ENCODE results near the gene CFAP92.
A peak's percentile ranks its signal among the peaks of the same experiment; 100 is the strongest.
"Not testable (repeated sequence)": the region's sequence is repeated elsewhere in the genome, so short reads cannot be mapped to it uniquely, and the experiment has no call there.

CFAP92 gene

DNA sequence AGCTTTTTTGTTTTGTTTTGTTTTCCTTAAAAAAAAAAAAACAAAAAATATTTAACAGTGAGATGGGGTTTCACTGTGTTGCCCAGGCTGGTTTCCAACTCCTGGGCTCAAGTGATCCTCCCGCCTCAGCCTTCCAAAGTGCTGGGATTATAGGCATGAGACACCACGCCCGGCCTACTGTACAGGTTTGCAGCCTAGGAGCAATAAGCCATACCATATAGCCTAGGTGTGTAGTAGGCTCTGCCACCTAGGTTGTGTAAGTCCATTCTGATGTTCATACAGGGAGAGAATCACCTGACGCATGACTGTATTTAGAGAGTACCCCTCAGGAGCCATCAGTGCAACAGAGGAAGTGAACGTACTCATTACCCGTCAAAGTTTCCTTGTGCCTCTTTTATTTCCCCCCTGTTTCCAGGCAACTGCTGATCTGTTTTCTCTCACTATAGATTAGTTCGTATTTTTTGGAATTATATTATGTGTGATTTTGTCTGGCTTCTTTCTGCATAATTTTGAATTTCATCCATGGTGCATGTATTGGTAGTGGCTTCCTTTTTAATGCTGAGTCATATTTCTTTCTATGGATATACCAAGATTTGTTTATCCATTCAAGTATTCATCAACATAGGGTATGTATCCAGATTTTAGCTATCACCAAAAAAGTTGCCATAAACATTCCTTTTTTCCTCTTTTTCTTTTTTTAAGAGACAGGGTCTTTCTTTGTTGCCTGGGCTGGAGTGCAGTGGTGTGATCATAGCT is 104.6 kb downstream of the CFAP92 start:
- DNase-seq = no peak

DNA sequence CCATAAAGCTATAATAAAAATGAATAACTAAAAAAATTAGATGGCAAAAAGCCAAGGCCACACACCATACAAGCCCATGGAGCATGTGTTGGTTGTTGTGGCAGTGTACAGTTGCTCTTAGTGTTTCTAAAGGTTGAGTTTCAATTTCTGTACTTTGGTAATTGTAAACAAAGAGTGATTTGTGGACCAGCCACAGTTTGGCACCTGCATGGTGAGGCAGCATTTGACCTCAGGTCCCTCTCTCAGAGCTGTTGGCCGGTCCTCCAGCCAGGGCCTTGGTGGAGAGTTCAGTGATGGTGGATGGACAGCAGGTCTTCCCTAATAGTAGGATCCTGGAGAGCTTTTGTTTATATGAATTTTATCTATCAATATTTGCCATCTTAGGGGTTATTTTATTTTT is 108.9 kb downstream of the CFAP92 start:
- DNase-seq = no peak

DNA sequence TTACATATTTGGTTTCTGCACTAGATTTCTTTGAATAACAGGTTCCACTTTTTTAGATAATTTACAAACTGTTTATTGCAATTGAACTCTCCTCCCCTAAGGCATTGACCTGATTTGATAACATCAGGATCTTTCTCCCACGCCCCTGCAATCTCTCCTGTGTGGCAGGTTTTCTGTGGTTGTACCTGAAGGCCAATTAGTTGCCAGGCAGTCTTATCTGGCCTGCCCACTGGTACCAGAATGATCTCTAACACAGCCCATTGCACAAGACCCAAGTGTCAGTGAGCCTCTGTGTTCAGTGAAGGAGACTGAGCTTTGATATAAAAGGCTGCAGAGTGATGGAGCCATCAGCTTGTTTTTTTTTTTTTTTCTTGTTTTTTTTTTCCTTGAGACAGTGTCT is 111.2 kb downstream of the CFAP92 start:
- no peak for DNase-seq

DNA sequence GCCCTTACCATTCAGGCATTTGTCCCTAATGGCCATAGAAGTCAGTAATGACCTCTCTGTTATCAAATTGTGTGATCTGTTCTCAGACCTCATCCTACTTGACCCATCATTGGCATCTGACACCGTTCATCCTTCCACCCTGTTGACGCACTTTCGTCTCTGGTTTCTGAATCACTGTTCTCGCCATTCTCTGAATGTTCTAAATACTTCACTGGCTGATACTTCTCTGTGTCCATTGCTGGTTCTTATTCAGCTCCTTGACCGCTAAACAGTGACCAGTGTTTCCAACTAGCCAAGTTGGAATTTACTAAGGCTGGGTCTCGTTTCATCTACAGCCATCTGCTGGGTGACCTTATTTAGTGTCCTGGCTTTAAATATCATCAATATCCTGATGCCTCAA is 112.3 kb downstream of the CFAP92 start:
- no peak for DNase-seq

DNA sequence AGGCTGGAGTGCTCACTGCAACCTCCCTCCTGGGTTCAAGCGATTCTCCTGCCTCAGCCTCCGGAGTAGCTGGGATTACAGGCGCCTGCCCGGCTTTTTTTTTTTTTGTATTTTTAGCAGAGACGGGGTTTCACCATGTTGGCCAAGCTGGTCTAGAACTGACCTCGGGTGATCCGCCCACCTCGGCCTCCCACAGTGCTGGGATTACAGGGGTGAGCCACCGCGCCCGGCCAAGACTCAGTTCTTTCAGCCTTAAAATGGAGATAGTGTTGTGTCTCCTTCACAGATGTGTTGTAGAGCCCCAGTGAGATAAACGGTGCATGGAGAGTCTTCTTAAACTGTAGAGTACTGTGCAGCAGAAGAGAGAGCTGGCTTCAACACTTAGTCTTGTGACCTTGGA is 113.4 kb downstream of the CFAP92 start:
- not testable (repeated sequence) for DNase-seq

DNA sequence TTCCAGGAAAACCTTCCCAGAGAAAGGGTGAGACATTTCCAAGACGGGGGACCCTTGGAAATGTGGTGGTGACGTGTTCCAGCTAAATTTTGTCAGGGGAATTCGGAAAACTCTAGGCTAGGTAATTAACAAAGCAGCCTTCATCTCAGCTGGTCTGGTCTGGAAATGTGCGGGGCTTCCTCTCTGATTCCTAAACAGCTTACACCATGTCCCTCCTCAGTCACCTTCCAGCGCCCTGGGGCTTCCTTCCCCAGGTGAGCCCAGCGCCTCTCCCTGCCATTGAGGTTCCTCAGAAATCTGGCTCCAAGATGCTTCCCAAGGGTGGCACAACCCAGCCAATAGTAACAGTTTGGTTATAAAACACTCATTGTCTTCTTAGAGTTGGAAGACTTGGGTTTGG is 113.9 kb downstream of the CFAP92 start:
- no peak for DNase-seq

DNA sequence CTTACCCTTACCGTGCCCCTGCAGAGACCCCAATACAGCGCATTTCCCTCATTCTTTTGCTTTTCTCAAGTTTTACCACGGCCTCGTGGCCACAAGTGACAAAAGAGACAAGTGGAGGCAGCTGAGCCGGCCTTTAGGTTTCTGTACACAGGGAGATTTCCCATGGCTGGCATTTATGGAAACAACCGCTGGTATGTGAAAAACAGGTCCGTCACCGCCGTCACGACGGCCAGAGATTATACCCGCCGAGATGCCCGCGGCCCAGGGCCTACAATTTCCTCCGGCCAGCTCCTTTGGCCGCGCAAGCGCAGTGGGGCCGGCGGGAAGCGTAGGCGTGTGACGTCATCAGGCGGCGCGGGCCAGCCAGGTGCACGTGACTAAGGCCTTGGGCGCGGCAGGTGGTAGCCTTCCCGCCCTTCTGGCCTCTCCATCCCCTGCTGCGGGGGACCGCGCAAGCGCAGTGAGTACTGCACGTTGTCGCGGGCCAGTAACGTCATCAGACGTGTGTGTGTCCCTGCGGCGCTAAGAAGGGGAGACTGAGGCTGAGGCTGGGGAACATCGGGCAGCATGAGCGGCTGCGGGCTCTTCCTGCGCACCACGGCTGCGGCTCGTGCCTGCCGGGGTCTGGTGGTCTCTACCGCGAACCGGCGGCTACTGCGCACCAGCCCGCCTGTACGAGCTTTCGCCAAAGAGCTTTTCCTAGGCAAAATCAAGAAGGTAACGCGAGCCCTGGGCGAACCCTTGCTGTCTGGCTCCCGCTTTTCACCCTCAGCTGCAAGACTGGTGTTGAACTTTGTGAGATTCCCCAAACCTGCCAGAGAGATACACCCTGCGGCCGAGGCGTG is 114.5 kb downstream of the CFAP92 start, which contains the start of gene ACAD9:
ACAD9 (plus strand) TSS at position 496 of the 845 bp plus-strand sequence; CDS start at position 568, 72 bp downstream.
- peak; percentile 93 to 95 for DNase-seq

DNA sequence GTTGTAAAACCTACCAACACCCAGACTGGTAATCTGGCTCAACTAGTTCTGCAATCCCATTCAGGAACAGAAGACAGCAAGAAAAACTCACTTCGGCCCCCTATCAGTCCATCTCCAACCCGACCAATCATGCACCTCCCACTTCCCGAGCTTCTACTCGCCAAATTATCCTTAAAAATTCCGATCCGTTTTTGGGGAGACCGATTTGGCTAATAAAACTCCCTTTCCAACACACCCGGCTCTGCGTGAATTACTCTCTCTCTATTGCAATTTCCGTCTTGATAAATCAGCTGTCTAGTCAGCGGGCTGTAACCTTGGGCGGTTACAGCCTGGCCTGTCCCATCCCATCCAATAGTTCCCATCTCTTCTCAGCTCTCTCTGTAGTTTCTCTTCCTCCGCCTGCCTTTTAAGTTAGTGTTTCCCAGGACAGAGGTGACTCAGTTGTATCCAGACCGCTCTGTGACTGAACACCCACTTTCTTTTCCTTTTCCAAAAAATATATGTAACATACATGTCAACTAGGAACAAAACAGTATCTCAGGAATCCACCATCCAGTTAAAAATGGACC is 115.2 kb downstream of the CFAP92 start:
- no peak for DNase-seq

DNA sequence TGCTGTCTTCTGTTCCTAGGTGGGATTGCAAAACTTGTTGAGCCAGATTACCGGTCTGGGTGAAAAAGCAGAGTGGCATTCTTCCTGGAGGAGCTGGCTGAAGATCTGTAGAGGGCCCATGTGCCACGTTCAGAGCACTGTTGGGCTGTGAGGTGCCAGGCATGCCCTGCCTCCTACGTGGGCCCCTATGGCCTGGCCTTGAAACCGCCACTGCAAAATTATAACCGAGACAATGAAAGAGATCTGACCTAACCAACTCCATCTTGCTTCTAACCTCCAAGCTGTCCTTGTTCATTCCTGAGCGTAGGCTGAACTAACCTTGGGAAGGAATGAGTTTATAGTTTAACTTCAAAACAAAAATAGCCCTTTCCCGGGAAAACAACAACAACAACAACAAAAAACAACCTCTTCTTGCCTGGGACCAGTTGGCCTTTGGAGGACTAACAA is 115.8 kb downstream of the CFAP92 start:
- DNase-seq = no peak

DNA sequence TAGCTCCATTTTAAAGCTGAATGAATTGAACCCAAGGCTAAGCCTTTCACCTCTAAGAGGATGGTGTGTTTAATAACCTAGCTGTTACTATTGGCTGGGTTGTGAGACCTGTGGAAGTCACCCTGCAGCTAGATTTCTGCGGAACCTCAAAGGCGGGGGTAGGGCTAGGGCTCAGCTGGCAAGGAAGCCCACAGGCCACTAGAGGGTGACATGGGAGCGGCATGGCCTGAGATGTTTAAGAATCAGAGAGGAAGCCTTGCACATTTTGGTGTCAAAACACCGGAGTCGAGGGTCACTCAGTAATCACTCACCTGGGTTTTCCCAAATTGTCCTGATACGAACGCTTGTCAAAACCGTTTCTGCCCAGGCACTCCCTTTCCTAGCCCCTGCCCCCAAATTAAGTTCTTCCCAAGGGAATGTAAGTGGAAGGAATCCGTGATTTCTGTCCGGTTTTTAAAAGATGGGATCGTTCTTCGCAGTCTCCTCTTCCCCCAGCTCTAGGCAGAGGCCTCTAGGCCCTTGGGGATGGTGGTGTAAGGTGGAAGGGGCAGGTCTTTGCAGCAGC is 118.2 kb downstream of the CFAP92 start:
- DNase-seq = peak; percentile 66 to 71

DNA sequence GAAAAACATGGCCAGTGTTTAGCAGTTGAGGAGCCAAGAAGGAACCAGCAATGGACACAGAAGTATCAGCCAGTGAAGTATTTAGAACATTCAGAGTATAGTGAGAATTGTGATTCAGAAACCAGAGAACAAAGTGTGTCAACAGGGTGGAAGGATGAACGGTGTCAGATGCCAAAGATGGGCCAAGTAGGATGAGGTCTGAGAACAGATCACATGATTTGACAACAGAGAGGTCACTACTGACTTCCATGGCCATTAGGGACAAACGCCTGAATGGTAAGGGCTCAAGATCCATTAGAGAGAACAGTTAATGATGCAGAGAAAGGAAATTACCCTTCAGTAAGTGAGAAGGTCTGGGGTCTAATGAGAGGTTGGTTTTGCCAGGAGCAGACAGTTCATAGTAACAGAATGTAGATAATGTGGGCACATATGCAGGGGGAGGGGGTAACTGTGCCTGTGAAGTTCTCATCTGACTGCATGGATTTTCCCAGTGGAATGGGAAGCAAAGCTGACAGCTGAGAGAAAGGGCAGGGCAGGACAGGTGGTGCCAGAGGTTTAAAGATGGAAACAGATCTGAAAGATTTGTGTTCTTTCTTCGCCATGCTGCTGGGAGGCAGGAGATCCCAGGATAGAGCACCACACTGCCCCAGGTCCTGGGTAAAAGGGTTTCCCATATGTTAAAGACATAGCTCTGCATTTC is 119.2 kb downstream of the CFAP92 start:
- DNase-seq = no peak

DNA sequence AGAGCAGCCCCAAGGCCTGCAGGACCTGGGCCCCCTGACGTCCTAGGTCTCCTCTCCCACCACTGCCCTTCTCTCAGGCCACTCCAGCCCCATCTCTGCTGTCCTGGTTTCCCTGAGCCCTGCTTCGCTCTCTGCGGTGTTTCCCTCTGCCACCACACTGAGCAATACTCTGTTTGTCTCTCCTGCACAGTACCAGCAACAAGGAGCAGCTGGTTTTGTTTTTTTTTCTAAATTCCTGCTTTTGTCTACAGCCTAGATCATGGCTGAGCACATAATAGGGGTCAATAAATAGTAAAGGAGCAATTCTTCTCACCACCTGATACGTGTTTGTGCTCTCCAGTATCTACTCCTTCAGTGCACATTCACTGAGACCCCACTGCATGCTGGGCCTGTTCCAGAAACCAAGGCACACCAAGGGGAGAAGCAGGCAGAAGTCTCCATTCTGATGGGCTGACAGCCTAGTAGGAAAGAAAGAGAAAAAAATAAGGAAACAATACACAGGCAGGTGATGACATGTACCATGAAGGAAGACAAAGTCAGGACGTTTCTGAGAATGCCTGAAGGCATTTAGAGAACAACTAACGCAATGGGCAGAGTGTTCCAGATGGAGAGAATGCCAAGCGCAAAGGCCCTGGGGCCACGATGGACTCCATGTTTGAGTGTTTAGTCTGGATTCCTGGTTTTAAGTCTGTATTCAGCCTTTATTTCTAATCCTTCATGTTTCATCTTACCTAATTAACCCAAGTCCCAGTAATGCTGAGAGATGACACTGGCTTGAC is 120.4 kb downstream of the CFAP92 start:
- no peak for DNase-seq

DNA sequence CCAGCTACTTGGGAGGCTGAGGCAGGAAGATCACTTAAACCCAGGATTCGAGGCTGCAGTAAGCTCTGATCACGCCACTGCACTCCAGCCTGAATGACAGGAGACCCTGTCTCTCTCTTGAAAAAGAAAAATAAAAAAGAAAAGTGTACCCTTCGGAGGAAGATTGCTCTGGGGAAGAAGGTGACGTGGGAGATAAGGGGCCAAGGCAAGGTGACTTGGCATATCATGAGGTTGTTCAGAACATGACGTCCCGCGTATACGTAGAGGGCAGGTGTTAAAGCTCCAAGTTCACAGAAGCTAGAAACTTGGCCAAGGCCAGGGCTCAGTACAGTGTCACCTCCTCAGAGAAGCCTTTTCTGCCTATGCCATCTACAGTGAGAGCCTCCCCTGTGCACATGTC is 121.1 kb downstream of the CFAP92 start:
- no peak for DNase-seq

DNA sequence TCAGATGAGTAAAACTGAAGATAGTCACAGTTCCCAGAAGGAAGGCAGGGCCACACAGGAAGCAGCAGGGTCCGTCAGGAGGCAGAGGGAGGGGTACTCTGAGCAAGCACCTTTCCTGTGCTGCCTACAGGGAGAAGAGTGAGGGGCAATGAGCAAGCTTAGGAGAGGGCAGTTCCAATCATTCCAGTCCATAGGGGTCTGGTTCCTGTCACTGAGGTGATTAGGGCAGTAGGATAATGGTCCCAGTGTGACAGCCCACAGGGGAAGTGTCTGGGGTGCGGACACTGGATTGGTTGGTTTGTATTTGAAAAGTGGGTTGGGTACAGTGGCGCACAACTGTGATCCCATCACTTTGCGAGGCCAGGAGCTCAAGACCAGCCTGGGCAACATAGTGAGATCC is 121.6 kb downstream of the CFAP92 start:
- DNase-seq = no peak

DNA sequence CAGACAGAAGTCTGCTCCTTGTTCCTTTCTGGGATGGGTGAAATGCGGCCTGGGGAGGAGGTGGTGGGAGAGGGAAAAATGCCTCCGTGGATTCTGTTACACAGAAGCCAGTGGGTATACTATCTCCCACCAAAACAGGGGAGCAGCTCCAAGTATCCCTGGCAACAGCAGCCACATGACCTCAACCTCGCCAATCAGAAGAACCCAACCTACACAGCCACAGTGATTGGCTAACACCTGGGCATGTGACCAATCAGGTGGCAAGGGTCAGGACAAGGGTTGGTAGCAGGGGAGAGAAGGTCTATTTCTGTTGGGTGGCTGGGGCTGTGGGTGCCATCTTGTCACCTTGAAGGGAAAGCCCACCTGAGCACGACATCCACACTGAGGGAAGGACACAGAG is 123.5 kb downstream of the CFAP92 start:
- DNase-seq = no peak

DNA sequence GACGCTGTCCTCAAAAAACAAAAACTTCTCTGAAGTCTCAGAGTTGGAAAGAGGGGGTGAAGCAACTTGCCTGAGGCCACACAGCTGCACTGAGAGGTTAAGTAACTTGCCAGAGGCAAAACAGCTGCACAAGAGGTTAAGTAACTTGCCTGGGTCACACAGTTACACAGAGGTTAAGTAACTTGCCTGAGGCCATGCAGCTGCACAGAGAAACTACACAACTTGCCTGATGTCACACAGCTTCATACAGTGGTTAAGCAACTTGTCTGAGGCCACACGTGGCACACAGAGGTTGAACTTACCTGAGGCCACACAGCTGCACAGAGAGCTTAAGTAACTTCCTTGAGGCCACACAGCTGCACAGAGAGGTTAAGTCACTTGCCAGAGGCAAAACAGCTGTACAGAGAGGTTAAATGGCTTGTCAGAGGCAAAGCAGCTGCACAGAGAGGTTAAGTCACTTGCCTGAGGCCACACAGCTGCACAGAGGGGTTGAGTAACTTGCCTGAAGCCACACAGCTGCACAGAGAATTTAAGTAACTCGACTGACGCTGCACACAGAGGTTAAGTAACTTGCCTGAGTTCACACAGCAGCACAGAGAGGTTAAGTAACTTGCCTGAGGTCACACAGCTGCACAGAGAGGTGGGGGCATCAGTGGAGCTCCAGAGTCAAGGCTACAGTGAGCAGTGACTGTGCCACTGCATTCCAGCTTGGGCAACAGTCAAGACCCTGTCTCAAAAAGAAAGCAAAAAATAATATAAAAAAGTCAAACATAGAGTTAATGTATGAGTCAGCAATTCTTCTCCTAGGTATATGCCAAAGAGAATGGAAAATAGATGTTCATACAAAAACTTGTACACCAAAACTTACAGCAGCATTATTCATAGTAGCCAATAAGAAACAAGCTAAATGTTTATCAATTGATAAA is 126.4 kb downstream of the CFAP92 start:
- no peak for DNase-seq

DNA sequence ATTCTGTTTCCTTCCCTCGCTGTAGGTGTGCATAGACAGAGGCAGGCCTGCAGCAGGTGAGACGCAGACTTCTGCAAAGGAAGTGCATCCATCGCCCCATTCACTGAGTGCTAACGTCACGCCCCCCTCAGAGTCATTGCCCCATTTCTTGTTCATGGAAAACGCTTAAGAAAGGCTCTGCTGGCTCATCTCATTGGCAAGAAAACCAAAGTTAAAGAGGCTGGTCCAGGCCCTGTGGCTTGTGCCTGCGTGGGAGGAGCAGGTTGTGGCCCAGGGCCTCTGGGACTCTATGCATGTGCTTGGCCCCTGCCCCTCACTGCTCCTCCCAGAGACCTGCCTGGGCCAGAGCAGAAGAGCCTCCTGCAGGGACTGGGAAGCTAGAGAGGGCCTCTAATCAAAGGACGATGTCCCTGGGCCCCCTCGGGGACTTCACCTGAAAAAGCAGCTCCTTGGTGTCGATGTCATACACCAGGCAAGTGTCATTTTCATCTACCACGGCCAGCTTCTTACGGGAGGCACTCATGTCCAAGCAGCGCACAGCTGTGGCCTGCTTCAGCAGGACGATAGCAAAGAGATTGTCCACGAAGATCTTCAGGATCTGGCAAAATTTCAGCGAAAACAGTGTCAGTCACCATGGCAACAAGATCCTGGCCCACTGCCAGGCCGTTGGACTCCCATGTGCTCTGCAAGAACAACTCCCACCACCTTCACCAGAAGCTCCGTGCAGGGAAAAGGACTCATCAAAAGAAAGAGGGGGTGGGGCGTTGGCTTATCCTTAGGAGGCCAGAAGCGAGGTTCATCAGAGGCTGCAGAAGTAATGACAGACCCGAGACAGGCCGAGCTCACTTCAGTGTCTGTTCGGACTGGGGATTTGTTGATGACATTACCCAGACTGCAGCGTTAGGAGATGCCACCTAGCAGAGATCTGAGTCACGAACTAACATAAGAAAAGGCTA is 128.7 kb downstream of the CFAP92 start:
- not testable (repeated sequence) for DNase-seq

DNA sequence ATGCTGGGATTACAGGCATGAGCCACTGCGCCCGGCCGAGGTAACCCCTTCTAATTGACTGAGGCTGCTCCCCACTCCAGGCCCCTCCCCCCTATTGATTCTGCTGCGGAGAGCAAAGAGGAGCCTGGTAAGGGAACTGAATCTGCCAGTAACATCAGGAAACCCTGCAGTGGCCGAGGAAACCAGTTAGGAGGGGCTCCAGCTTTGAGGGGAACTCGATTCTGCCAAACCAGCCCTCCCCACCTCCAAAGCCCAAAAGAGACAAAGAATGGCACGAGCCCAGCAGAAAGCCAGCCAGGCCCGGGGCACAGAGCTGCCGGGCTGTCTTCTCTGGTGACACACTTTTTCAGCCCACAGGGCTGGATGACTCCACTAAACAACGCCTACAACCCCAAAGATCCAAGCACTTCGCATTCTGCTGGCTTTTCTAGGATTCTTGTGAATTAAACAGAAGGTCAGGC is 129.5 kb downstream of the CFAP92 start:
- DNase-seq = no peak

DNA sequence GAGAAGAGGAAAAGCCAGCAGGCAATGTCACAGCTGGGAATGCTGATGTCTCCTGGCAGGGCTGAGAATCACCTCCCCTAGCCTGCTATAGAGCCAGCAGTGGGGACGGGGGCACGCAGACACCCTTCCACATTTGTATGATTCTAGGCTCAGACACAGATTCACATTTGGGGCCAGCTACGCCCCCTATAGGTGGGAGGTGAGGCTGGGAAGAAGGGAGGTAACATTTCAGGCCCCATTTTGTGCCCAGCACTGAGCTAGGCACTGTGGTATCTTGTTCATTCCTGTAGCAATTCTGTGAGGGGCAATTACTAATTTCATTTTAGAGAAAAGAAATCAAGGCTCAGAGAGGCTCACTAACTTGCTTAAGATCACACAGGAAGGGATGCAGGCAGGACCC is 130.3 kb downstream of the CFAP92 start:
- DNase-seq = no peak

All from activated CD4-positive, alpha-beta T cell treated with anti-CD3 and anti-CD28 coated beads, Interleukin-2, amount 50 U/mL, for 4 hours (primary cell).